ENCODE measurements around the gene ERG.

- TF ChIP-seq CTCF (conservative IDR thresholded peaks at IDR 0.05; ENCODE audit: low read length) = no peak
- TF ChIP-seq EZH2phosphoT487 (IDR thresholded peaks at IDR 0.05; ENCODE audit: borderline replicate concordance) = no peak
Measured at GRCh38 chr21:38524168-38525153, 26.2 kb upstream of the ERG start.
